Liver (tissue), 9 donors: ENCODE measurements around the gene CDH13. TPM values are rescaled to one million over a fixed set of nuclear protein-coding genes. Genes with fewer than 3 reads are reported as not detected.

Experiments used
- DNase-seq: peaks from one replicate; pipeline ENCODE4 v3.0.0-alpha.2; 2017; ENCODE audit warnings: low spot score
- H3K27ac ChIP-seq, 2 donors: one replicate each; pipeline ENCODE4 v1.7.0; 2013; ENCODE audit warnings: inconsistent platforms in 2 of 2, low read length in 2 of 2, control low read depth in 1 of 2, low read depth in 1 of 2, mild to moderate bottlenecking in 1 of 2
- H3K27me3 ChIP-seq, 4 donors: one replicate each; pipeline versions ENCODE4 v1.6.1 to v1.7.0; 2013; ENCODE audit warnings: low read length in 3 of 4, inconsistent platforms in 1 of 4, mild to moderate bottlenecking in 1 of 4, moderate library complexity in 1 of 4; ENCODE audit not compliant: control insufficient read depth in 4 of 4, insufficient read depth in 4 of 4
- H3K36me3 ChIP-seq, 4 donors: one replicate each; pipeline versions ENCODE4 v1.6.1 to v1.7.0; 2013; ENCODE audit warnings: low read length in 3 of 4, mild to moderate bottlenecking in 3 of 4, low read depth in 1 of 4, moderate library complexity in 1 of 4; ENCODE audit not compliant: control insufficient read depth in 4 of 4, insufficient read depth in 3 of 4
- H3K4me1 ChIP-seq, 4 donors: one replicate each; pipeline versions ENCODE4 v1.6.1 to v1.7.0; 2013; ENCODE audit warnings: low read length in 3 of 4, mild to moderate bottlenecking in 3 of 4, moderate library complexity in 1 of 4; ENCODE audit not compliant: control insufficient read depth in 4 of 4, insufficient read depth in 4 of 4
- H3K4me3 ChIP-seq, 3 donors: one replicate each; pipeline versions ENCODE4 v1.6.1 to v1.7.0; 2013; ENCODE audit warnings: low read length in 3 of 3, control low read depth in 1 of 3, low read depth in 1 of 3, mild to moderate bottlenecking in 1 of 3
- H3K9ac ChIP-seq, 2 donors: one replicate each; pipeline ENCODE4 v1.7.0; 2013; ENCODE audit warnings: low read length in 2 of 2, mild to moderate bottlenecking in 2 of 2, moderate library complexity in 2 of 2, control low read depth in 1 of 2, low read depth in 1 of 2
- H3K9me3 ChIP-seq, 4 donors: one replicate each; pipeline versions ENCODE4 v1.6.1 to v1.7.0; 2013; ENCODE audit warnings: low read length in 3 of 4; ENCODE audit not compliant: control insufficient read depth in 4 of 4
- EGR1 ChIP-seq, 2 donors: IDR thresholded peaks; 2 replicates each; pipeline ENCODE4 v1.6.1; 2016 to 2018; ENCODE audit warnings: antibody characterized with exemption in 2 of 2, low read depth in 2 of 2
- FOXA1 ChIP-seq: IDR thresholded peaks from 2 replicates; pipeline ENCODE4 v1.6.1; 2016; ENCODE audit warnings: antibody characterized with exemption
- GABPA ChIP-seq, 2 donors: IDR thresholded peaks in 1 of 2; conservative IDR thresholded peaks in 1 of 2; 2 replicates each; pipeline ENCODE4 v1.6.1; 2016; ENCODE audit warnings: antibody characterized with exemption in 2 of 2, mild to moderate bottlenecking in 1 of 2, moderate library complexity in 1 of 2
- HNF4G ChIP-seq: IDR thresholded peaks from 2 replicates; pipeline ENCODE4 v1.6.1; 2016; ENCODE audit warnings: antibody characterized with exemption
- JUND ChIP-seq, 2 donors: IDR thresholded peaks; 2 replicates each; pipeline ENCODE4 v1.6.1; 2016; ENCODE audit warnings: antibody characterized with exemption in 2 of 2
- MAX ChIP-seq: IDR thresholded peaks from 2 replicates; pipeline ENCODE4 v1.6.1; 2016; ENCODE audit warnings: antibody characterized with exemption
- NR2F2 ChIP-seq: IDR thresholded peaks from 2 replicates; pipeline ENCODE4 v1.6.1; 2016; ENCODE audit warnings: antibody characterized with exemption
- RXRA ChIP-seq, 2 donors: IDR thresholded peaks; 2 replicates each; pipeline ENCODE4 v1.6.1; 2017 to 2018; ENCODE audit warnings: antibody characterized with exemption in 2 of 2, mild to moderate bottlenecking in 1 of 2
- YY1 ChIP-seq: IDR thresholded peaks from 2 replicates; pipeline ENCODE4 v1.6.1; 2016; ENCODE audit warnings: antibody characterized with exemption, mild to moderate bottlenecking
- WGBS: extraction: QIAGEN DNeasy Blood & Tissue Kit; methylation state at CpG from one replicate; pipeline ENCODE4 v1.1.7; 2013; 5-methylcytosine and 5-hydroxymethylcytosine counted together
- polyA plus RNA-seq, 2 donors: library from polyadenylated mRNA; stranded (reverse) in 1 of 2; unstranded in 1 of 2; fragments of 200-250 nt in 1 of 2; fragments of >200 nt in 1 of 2; fragmentation: Nextera tagmentation in 1 of 2; extraction: Ambion mirVana in 1 of 2; gene quantifications; one replicate each; pipeline versions ENCODE4 v1.2.1 to v1.2.3, GENCODE V29; 2013 to 2015
- total RNA-seq, 2 donors: library from RNA; depleted of rRNA; stranded (reverse); fragments of >200 nt; gene quantifications; one replicate each; pipeline ENCODE4 v1.2.3, GENCODE V29; 2014
- TF ChIP-seq, protein P1 (sequence below): fragments of 150-350 bp; IDR thresholded peaks from 2 replicates; pipeline ENCODE4 v1.5.1; 2017; ENCODE audit warnings: improper control_type of control experiment, low read depth, low read length; ENCODE audit not compliant: missing input control
- TF ChIP-seq, protein P2 (sequence below): IDR thresholded peaks from 2 replicates; pipeline ENCODE4 v1.6.1; 2016; ENCODE audit warnings: antibody characterized with exemption
- TF ChIP-seq, protein P3 (sequence below): IDR thresholded peaks from 2 replicates; pipeline ENCODE4 v1.6.1; 2016; ENCODE audit warnings: antibody characterized with exemption, mild to moderate bottlenecking
- TF ChIP-seq, protein P4 (sequence below): IDR thresholded peaks from 2 replicates; pipeline ENCODE4 v1.6.1; 2016; ENCODE audit warnings: antibody characterized with exemption
- donor health status: healthy.
- donor health status: healthy.
- donor health status: healthy.
- donor health status: healthy.
- donor health status: healthy.

CDH13 gene
- total and polyA plus RNA-seq, 4 donors: 0.21 to 1.5 (median 0.58) TPM

DNA sequence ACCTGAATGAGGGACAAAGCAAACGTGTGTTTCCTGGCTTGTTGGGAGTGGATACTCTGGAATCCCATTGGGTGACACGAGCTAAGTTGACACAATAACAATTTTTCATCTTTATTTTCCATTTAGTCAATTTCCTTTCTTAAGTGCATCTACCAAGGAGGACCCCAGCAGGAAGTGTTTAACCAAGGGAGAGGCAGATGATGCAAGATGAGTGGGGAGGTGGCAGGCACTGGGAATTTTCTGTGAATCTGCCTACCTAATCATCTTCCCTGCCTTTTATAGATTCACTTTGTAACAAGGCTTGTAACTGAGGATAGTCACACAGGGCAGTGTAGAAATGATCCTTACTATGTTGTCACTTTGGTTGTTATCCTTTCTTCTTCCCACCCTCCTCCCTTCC, 863.3 kb downstream of the CDH13 start:
- Histone ChIP-seq H3K36me3 (no peaks in the 10 kb centered on the region), H3K27ac (no peak overlapping the region), H3K9me3 (no peaks in the 10 kb centered on the region), H3K4me3 (no peak overlapping the region), H3K4me1 (no peaks in the 10 kb centered on the region), H3K27me3 (peaks cover 0 to 4% (median 0%) of the 10 kb centered on the region in 4 donors), H3K9ac (no peak overlapping the region)
- TF ChIP-seq, protein P1, sequence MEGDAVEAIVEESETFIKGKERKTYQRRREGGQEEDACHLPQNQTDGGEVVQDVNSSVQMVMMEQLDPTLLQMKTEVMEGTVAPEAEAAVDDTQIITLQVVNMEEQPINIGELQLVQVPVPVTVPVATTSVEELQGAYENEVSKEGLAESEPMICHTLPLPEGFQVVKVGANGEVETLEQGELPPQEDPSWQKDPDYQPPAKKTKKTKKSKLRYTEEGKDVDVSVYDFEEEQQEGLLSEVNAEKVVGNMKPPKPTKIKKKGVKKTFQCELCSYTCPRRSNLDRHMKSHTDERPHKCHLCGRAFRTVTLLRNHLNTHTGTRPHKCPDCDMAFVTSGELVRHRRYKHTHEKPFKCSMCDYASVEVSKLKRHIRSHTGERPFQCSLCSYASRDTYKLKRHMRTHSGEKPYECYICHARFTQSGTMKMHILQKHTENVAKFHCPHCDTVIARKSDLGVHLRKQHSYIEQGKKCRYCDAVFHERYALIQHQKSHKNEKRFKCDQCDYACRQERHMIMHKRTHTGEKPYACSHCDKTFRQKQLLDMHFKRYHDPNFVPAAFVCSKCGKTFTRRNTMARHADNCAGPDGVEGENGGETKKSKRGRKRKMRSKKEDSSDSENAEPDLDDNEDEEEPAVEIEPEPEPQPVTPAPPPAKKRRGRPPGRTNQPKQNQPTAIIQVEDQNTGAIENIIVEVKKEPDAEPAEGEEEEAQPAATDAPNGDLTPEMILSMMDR: no peak
- no peak for TF ChIP-seq YY1
- TF ChIP-seq NR2F2: no peak
- no peak for TF ChIP-seq HNF4G
- WGBS: 30% methylated on average over 2 of the region's 2 CpGs
- no peak for DNase-seq

DNA sequence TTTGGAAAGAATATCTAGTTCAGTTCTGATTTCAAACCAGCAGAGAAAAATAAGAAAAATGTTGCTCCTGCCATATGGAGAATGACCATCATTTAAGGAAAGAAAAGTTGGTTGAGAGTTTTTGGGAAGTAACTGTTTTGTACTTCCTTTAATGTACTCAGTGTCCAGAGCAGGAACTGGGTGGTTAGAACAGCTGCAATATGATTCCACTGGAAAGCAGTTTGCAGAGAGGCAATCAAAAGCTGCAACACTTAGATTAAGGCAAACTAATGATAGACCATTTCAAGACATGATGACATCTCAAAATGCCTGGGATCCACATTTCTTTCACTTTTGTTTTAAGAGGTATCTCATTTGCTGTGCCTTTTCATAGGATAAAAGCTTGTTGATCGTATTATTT, 867.7 kb downstream of the CDH13 start:
- Histone ChIP-seq H3K36me3 (no peaks in the 10 kb centered on the region), H3K27me3 (peaks cover 0 to 4% (median 0%) of the 10 kb centered on the region in 4 donors), H3K9ac (no peak overlapping the region), H3K4me1 (no peaks in the 10 kb centered on the region), H3K4me3 (no peak overlapping the region), H3K27ac (no peak overlapping the region), H3K9me3 (no peaks in the 10 kb centered on the region)
- WGBS: 67% methylated on average over 1 of the region's 1 CpG
- no peak for DNase-seq
- TF ChIP-seq MAX: no peak
- no peak for TF ChIP-seq YY1
- TF ChIP-seq EGR1 (IDR thresholded peaks at IDR 0.05; ENCODE audit: low read depth in 2 of 2): no peak
- TF ChIP-seq RXRA (IDR thresholded peaks at IDR 0.05): no peak
- TF ChIP-seq GABPA (IDR thresholded peaks at IDR 0.05 in 1 of 2, conservative IDR thresholded peaks at IDR 0.05 in 1 of 2): no peak
- TF ChIP-seq NR2F2: no peak
- no peak for TF ChIP-seq JUND (IDR thresholded peaks at IDR 0.05)
- no peak for TF ChIP-seq FOXA1
- TF ChIP-seq, protein P2, sequence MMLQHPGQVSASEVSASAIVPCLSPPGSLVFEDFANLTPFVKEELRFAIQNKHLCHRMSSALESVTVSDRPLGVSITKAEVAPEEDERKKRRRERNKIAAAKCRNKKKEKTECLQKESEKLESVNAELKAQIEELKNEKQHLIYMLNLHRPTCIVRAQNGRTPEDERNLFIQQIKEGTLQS: no peak
- TF ChIP-seq, protein P3, sequence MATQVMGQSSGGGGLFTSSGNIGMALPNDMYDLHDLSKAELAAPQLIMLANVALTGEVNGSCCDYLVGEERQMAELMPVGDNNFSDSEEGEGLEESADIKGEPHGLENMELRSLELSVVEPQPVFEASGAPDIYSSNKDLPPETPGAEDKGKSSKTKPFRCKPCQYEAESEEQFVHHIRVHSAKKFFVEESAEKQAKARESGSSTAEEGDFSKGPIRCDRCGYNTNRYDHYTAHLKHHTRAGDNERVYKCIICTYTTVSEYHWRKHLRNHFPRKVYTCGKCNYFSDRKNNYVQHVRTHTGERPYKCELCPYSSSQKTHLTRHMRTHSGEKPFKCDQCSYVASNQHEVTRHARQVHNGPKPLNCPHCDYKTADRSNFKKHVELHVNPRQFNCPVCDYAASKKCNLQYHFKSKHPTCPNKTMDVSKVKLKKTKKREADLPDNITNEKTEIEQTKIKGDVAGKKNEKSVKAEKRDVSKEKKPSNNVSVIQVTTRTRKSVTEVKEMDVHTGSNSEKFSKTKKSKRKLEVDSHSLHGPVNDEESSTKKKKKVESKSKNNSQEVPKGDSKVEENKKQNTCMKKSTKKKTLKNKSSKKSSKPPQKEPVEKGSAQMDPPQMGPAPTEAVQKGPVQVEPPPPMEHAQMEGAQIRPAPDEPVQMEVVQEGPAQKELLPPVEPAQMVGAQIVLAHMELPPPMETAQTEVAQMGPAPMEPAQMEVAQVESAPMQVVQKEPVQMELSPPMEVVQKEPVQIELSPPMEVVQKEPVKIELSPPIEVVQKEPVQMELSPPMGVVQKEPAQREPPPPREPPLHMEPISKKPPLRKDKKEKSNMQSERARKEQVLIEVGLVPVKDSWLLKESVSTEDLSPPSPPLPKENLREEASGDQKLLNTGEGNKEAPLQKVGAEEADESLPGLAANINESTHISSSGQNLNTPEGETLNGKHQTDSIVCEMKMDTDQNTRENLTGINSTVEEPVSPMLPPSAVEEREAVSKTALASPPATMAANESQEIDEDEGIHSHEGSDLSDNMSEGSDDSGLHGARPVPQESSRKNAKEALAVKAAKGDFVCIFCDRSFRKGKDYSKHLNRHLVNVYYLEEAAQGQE: no peak
- TF ChIP-seq, protein P4, sequence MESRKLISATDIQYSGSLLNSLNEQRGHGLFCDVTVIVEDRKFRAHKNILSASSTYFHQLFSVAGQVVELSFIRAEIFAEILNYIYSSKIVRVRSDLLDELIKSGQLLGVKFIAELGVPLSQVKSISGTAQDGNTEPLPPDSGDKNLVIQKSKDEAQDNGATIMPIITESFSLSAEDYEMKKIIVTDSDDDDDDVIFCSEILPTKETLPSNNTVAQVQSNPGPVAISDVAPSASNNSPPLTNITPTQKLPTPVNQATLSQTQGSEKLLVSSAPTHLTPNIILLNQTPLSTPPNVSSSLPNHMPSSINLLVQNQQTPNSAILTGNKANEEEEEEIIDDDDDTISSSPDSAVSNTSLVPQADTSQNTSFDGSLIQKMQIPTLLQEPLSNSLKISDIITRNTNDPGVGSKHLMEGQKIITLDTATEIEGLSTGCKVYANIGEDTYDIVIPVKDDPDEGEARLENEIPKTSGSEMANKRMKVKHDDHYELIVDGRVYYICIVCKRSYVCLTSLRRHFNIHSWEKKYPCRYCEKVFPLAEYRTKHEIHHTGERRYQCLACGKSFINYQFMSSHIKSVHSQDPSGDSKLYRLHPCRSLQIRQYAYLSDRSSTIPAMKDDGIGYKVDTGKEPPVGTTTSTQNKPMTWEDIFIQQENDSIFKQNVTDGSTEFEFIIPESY: no peak
